GM18520 (cell line): ENCODE data around the gene ZNF684.
"Not testable (repeated sequence)": the region's sequence is repeated elsewhere in the genome, so short reads cannot be mapped to it uniquely, and the experiment has no call there.

Experiments used
- ATAC-seq: cut with Tn5 transposase; IDR thresholded peaks from one replicate; pipeline ENCODE4 v1.9.1; 2021; ENCODE audit not compliant: unreplicated experiment

Gene ZNF684

DNA sequence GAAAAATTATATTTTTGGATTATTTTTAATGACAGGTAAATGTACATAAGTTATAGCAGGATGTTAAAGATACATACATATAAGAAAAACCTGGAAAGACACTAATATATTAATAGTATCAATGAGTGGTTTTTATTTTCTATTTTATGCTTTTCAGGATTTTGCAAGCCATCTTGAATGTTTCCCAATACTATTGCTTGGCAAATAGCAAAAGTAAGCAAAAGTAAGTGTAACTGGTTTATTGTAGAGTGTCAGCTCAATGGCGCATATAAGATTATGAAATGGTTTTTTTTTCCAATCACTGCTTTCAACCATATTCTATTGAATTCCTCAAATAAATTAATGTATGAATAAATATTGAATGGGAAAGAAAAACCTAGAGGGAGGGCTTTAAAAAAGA is 36.4 kb downstream of the ZNF684 start:
- ATAC-seq = no peak

DNA sequence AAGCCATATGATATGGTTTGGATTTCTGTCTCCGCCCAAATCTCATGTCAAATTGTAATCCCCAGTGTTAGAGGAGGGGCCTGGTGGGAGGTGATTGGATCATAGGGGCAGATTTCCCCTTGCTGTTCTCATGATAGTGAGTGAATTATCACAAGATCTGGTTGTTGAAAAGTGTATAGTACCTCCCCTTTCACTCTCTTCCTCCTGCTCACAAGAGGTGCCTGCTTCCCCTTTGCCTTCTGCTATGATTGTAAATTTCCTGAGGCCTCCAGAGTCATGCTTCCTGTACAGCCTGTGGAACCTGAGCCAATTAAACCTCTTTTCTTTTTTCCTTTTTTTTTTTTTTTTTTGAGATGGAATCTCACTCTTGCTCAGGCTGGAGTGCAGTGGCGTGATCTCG is 43.4 kb downstream of the ZNF684 start:
- ATAC-seq = not testable (repeated sequence)

DNA sequence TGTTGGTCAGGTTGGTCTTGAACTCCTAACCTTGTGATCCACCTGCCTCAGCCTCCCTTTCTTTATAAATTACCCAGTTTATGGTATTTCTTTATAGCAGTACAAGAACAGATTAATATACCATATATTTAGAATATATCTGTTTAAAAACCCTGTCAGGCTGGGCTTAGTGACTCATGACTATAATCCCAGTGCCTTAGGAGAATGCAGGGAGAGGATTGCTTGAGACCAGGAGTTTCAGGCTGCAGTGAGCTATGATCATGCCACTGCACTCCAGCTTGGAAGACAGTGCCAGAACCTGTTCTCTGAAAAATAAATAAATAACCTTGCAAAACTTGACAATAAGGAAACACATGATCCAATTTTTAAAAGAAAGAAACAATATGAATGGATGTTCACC is 43.9 kb downstream of the ZNF684 start:
- ATAC-seq = no peak

DNA sequence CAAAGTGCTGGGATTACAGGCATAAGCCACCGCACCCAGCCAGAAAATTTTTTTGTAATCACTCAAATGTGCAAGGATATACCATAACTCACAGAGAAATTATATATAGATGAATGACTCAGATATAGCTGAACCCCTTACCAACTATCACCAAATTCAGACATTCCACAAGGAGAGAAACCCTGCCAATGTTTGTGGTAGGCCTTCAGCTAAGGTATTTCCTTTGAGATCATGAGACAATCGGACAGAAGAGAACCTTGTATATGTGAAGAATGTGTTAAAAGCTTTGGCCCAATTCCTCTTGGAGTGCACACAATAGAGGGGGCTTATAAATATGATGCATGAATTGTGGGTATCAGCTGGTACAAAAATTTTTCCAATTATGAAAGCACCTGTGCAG is 50.7 kb downstream of the ZNF684 start:
- no peak for ATAC-seq

DNA sequence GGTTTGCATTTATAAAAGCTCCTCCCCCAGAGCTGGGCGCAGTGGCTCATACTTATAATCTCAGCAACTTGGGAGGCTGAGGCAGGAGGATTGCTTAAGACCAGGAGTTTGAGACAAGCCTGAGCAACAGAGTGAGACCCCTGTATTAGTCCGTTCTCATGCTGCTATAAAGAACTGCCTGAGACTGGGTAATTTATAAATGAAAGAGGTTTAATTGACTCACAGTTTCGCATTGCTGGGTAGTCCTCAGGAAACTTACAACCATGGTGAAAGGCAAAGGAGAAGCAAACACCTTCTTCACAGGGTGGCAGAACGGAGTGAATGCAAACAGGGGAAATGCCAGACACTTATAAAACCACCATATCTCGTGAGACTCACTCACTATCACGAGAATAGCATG is 52.5 kb downstream of the ZNF684 start:
- no peak for ATAC-seq

DNA sequence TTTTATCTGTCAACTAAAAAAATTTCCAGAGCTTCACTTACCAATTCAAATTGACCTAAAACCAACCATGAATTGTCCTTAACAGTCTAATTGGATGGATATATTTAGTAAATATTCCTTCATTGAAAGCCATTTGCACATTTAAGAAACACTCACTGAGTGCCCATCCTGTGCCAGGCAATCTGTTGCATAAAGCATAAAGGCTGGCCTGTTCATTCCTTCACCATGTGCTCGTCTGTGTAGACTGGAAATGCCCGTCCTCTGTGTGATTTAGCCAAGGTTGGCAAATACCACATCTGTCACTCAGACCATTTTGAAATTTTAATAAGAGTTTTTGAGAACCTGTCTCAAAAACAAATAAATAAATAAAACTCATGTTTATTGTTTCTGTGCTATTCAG is 57.1 kb downstream of the ZNF684 start:
- ATAC-seq = no peak

DNA sequence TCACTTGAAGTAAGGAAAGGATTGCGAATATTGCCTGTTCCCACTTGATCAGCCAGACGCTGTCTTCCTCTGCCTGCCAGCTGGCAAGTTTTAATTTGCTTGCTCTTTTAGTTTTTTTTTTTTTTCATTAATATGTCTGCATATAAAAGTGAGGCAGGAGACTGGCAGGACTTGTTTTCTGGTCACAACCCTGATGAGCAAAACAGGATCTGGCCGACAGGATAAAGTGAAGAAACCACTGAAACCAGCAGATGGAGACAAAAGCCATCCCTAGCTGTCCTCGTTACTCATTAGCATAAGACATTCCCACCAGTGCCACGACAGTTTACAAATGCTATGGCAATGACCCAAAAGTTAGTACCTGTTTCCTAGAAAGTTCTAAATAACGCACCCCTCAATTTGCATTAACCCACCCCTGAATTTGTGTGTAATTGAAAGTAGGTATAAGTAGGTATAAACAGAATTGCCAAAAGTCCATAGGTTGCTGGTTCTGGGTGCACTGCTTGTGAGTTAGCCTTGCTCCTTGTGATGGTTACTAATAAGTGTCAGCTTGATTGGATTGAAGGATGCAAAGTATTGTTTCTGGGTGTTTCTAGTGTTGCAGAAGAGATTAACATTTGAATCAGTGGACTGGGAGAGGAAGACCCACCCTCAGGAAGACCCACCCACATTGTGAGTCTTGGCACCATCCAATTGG is 60.8 kb downstream of the ZNF684 start:
- no peak for ATAC-seq

DNA sequence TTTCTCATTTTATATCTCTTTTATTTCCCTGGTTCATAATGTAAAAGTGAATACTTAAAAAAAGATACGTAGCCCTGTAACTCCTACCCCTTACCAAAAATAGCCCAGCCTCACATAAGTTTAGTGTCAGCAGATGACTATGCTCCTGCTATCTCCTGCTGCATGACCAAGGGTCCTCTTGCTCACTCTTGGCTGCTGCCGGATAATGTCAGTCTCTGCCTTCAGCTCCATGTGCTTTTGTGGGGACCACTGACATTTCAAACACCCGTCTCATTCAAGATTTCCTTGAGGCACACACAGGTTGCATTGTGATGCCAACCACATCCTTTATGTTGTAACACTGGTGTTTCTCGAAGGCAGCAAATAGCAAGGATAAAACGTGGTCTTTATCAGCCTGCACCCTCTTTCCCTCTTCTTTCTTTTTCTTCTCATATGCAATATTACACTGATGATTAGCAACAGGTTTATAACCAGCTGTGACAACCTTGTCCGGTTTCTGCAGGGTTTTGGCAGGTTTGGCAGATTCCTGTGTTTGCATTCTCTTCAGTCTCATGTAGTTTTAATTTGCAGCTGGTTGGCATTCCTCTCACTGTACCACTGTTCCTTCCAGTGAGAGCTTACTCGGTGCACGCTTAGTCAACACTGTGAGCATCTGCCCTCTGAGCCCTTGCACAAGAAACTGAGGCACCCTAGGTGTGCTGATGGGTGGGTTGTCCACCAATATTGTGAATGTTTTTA is 62.2 kb downstream of the ZNF684 start:
- ATAC-seq = no peak

DNA sequence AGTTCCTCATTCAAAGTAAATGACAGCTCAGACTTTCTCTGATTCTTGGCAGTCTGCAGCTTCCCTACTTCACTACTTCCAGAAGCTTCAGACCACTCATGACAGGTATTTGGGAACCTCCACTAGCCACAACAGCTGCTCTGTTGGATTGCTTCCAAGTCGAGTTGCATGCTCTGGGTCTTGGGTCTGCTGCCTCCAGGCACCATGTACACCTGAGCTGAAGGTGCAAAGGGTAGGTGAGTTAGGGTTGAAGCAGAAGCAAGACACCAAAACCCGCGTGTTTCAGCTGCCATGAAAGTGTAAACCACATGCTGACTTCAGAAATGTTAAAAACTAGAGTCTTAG is 62.7 kb downstream of the ZNF684 start:
- no peak for ATAC-seq

DNA sequence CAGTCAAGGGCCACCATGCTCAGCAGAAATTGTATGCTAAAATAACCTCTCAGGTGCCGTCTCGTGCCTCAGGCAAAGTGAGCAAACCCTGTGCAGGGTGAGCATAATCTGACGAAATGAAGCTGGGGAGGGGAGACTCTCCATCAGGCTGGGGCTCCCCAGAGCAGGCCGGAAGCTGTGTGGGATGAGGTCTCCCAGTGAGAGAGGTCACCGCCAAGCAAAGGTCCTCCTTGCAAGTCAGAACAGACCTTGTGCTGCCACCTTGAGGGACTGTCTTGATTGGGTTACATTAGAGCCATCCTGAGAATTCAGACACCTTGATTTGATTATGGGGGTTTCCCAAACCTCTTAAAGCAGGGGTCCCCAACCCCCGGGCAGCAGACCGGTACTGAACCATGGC is 64.2 kb downstream of the ZNF684 start:
- no peak for ATAC-seq
